Measurements from ENCODE around the gene SOCS3.
"Not testable (repeated sequence)": the region's sequence is repeated elsewhere in the genome, so short reads cannot be mapped to it uniquely, and the experiment has no call there.

Gene SOCS3

GRCh38 chr17:78337244-78338109 is 22.4 kb downstream of the SOCS3 start:
- peaks cover 5 to 8% of the 10 kb centered on the region in 2 donors for H3K4me1 ChIP-seq (ENCODE audit: control insufficient read depth in 1 of 2, insufficient read depth in 2 of 2, low read length in 2 of 2)
- H3K9me3 ChIP-seq (ENCODE audit: control insufficient read depth in 1 of 2, low read length in 2 of 2): no peaks in the 10 kb centered on the region
- no peak overlapping the region for H3K27ac ChIP-seq (ENCODE audit: low read length)
- H3K27me3 ChIP-seq (ENCODE audit: low read depth, low read length): no peaks in the 10 kb centered on the region
- H3K4me3 ChIP-seq (ENCODE audit: low read depth in 1 of 2, low read length in 2 of 2): no peak overlapping the region
- H3K36me3 ChIP-seq (ENCODE audit: control insufficient read depth in 1 of 2, insufficient read depth in 2 of 2, low read length in 2 of 2): peaks cover 0 to 4% of the 10 kb centered on the region in 2 donors

DNA sequence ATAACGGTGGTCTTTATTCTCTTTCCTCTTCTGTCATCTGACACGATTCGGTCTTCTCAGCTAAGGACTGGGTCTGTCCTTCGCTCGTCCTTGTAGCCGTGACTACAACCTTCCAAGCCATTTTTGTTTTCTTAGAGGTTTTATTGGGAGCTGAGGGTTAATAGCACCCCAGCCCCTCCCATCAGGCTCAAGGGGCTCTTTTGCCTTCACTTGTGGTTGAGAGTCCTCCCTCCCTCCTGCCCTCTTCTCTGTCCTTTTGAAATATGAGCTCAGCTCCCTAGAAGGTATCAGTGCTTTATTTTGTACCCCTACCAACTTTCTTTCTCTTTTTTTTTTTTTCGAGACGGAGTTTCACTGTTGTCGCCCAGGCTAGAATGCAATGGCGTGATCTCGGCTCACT is 24.7 kb downstream of the SOCS3 start:
- no peaks in the 10 kb centered on the region for H3K9me3 ChIP-seq (ENCODE audit: control insufficient read depth in 1 of 2, low read length in 2 of 2)
- peaks cover 6 to 8% of the 10 kb centered on the region in 2 donors for H3K4me1 ChIP-seq (ENCODE audit: control insufficient read depth in 1 of 2, insufficient read depth in 2 of 2, low read length in 2 of 2)
- H3K4me3 ChIP-seq (ENCODE audit: low read depth in 1 of 2, low read length in 2 of 2): no peak overlapping the region
- no peak overlapping the region for H3K27ac ChIP-seq (ENCODE audit: low read length)
- H3K36me3 ChIP-seq (ENCODE audit: control insufficient read depth in 1 of 2, insufficient read depth in 2 of 2, low read length in 2 of 2): no peaks in the 10 kb centered on the region
- no peaks in the 10 kb centered on the region for H3K27me3 ChIP-seq (ENCODE audit: low read depth, low read length)

GRCh38 chr17:78332991-78333390 is 26.9 kb downstream of the SOCS3 start:
- Histone ChIP-seq H3K4me1 (ENCODE audit: control insufficient read depth in 1 of 2, insufficient read depth in 2 of 2, low read length in 2 of 2) (peaks cover 3 to 6% of the 10 kb centered on the region in 2 donors), H3K36me3 (ENCODE audit: control insufficient read depth in 1 of 2, insufficient read depth in 2 of 2, low read length in 2 of 2) (no peaks in the 10 kb centered on the region), H3K4me3 (ENCODE audit: low read depth in 1 of 2, low read length in 2 of 2) (no peak overlapping the region), H3K9me3 (ENCODE audit: control insufficient read depth in 1 of 2, low read length in 2 of 2) (no peaks in the 10 kb centered on the region), H3K27ac (ENCODE audit: low read length) (no peak overlapping the region), H3K27me3 (ENCODE audit: low read depth, low read length) (no peaks in the 10 kb centered on the region)

DNA sequence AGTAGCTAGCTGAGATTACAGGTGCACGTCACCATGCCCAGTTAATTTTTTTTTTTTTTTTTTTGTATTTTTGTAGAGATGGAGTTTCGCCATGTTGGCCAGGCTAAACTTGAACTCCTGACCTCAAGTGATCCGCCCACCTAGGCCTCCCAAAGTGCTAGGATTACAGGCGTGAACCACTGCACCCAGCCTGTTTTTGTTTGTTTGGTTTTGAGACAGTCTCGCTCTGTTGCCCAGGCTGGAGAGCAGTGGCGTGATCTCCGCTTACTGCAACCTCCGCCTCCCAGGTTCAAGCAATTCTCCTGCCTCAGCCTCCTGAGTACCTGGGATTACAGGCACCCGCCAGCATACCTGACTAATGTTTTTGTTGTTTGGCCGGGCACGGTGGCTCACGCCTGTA is 28.5 kb downstream of the SOCS3 start:
- H3K4me1 ChIP-seq (ENCODE audit: control insufficient read depth in 1 of 2, insufficient read depth in 2 of 2, low read length in 2 of 2); H3K36me3 ChIP-seq (ENCODE audit: control insufficient read depth in 1 of 2, insufficient read depth in 2 of 2, low read length in 2 of 2); H3K27ac ChIP-seq (ENCODE audit: low read length); H3K27me3 ChIP-seq (ENCODE audit: low read depth, low read length); H3K9me3 ChIP-seq (ENCODE audit: control insufficient read depth in 1 of 2, low read length in 2 of 2); H3K4me3 ChIP-seq (ENCODE audit: low read depth in 1 of 2, low read length in 2 of 2): not testable (repeated sequence)

- Histone ChIP-seq H3K27ac (ENCODE audit: low read length) (no peak overlapping the region), H3K4me1 (ENCODE audit: control insufficient read depth in 1 of 2, insufficient read depth in 2 of 2, low read length in 2 of 2) (peaks cover 0 to 6% of the 10 kb centered on the region in 2 donors), H3K27me3 (ENCODE audit: low read depth, low read length) (no peaks in the 10 kb centered on the region), H3K4me3 (ENCODE audit: low read depth in 1 of 2, low read length in 2 of 2) (no peak overlapping the region), H3K9me3 (ENCODE audit: control insufficient read depth in 1 of 2, low read length in 2 of 2) (no peaks in the 10 kb centered on the region), H3K36me3 (ENCODE audit: control insufficient read depth in 1 of 2, insufficient read depth in 2 of 2, low read length in 2 of 2) (no peaks in the 10 kb centered on the region)
Measured at GRCh38 chr17:78330570-78331224, 29.2 kb downstream of the SOCS3 start.

DNA sequence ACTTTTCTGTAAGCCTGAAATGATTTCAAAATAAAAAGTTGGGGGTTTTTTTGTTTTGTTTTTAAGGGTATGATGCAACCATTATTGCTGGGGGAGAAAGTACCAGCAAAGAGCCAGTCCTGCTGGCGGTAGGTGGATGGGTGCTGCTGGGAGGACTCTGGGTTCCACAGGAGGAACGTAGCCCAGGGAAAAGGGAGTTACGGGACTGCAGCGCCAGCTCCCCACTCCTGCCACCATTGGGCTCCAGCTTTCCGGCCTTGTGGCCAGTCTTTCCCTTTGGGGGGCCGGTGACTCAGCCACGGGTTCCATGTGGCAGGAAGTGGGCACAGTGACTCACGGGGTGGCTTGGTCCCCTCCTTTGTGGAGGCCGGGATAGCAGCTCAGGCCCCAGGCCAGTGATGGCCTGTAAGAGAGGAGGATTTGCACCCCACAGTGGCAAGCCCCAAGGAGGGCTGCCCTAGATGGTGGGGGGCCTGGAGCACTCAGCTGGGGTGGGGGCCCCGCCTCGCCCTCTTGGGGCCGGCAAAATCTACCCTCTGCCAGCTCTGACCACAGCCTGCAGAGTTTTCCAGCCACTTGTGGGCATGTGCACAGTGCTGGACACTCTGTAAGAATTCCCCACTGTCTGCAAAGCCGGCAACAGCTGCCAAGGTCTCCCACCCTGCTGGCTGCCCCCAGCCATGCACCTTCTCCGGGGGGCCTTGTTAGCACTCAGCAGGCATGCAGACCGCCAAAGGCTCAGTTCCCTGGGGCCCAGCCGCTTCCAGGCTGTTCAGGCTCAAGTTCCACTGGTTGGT is 30.4 kb downstream of the SOCS3 start:
- H3K4me3 ChIP-seq (ENCODE audit: low read depth in 1 of 2, low read length in 2 of 2): no peak overlapping the region
- no peaks in the 10 kb centered on the region for H3K36me3 ChIP-seq (ENCODE audit: control insufficient read depth in 1 of 2, insufficient read depth in 2 of 2, low read length in 2 of 2)
- no peaks in the 10 kb centered on the region for H3K9me3 ChIP-seq (ENCODE audit: control insufficient read depth in 1 of 2, low read length in 2 of 2)
- H3K4me1 ChIP-seq (ENCODE audit: control insufficient read depth in 1 of 2, insufficient read depth in 2 of 2, low read length in 2 of 2): peaks cover 0 to 6% of the 10 kb centered on the region in 2 donors
- H3K27ac ChIP-seq (ENCODE audit: low read length): no peak overlapping the region
- H3K27me3 ChIP-seq (ENCODE audit: low read depth, low read length): no peaks in the 10 kb centered on the region

DNA sequence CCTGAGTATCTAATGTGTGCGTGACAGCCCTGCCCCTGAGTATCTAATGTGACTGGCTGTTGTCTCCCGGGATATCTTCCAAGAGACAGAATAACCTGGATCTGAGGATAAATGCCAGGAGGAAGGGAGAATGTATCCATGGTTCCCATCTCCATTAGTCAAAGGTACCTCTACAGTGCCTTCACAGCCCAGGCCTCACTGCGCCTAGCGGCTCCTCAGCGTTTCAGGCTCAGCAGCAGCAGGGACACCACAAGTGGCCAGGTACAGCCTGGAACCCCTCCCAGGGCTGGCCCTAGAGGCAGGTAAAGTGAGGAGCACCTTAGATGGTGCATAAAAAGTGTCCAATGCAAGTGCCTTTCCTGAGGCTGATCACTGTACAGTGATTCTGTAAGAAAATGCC is 32.0 kb downstream of the SOCS3 start:
- no peak overlapping the region for H3K27ac ChIP-seq (ENCODE audit: low read length)
- H3K27me3 ChIP-seq (ENCODE audit: low read depth, low read length): no peaks in the 10 kb centered on the region
- peaks cover 3 to 9% of the 10 kb centered on the region in 2 donors for H3K4me1 ChIP-seq (ENCODE audit: control insufficient read depth in 1 of 2, insufficient read depth in 2 of 2, low read length in 2 of 2)
- H3K4me3 ChIP-seq (ENCODE audit: low read depth in 1 of 2, low read length in 2 of 2): no peak overlapping the region
- no peaks in the 10 kb centered on the region for H3K36me3 ChIP-seq (ENCODE audit: control insufficient read depth in 1 of 2, insufficient read depth in 2 of 2, low read length in 2 of 2)
- no peaks in the 10 kb centered on the region for H3K9me3 ChIP-seq (ENCODE audit: control insufficient read depth in 1 of 2, low read length in 2 of 2)

DNA sequence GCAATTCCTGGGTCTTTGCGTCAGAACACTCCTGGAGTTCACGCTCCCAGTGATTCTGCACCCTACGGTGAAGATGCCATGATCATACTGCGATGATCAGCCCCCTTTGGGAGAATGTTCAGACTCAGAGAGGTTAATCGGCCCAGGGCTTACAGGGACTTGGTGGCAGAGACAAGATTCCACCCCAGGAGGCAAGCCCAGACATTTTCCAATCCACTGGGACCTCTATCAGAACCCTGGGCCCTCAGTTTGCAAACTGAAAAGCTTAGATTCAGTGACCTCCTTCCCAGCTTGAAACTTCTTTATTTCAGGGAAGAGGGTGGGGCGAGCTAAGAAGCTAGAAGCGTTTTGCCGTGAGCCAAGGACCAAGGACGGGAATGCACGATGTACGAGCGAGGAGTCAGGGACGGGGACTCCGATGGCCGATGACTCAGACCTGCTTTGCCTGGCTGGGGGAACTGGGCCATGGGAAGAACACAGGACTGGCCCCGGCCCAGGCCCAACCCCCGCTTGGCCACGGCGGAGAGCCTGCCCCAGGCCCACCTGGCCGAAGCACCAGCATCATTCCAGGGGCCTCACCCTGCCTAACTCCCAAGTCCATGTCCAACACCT is 34.7 kb downstream of the SOCS3 start:
- Histone ChIP-seq H3K4me3 (ENCODE audit: low read depth in 1 of 2, low read length in 2 of 2) (peak overlapping the region in 1 of 2 donors; percentile 19), H3K27ac (ENCODE audit: low read length) (peak overlapping the region; percentile 67), H3K9me3 (ENCODE audit: control insufficient read depth in 1 of 2, low read length in 2 of 2) (no peaks in the 10 kb centered on the region)

GRCh38 chr17:78324391-78325075 is 35.3 kb downstream of the SOCS3 start:
- Histone ChIP-seq H3K4me1 (ENCODE audit: control insufficient read depth in 1 of 2, insufficient read depth in 2 of 2, low read length in 2 of 2) (peaks cover 3 to 4% of the 10 kb centered on the region in 2 donors), H3K27ac (ENCODE audit: low read length) (peak overlapping the region; percentile 67), H3K36me3 (ENCODE audit: control insufficient read depth in 1 of 2, insufficient read depth in 2 of 2, low read length in 2 of 2) (no peaks in the 10 kb centered on the region), H3K9me3 (ENCODE audit: control insufficient read depth in 1 of 2, low read length in 2 of 2) (no peaks in the 10 kb centered on the region), H3K4me3 (ENCODE audit: low read depth in 1 of 2, low read length in 2 of 2) (peak overlapping the region in 1 of 2 donors; percentile 19), H3K27me3 (ENCODE audit: low read depth, low read length) (no peaks in the 10 kb centered on the region)

More for the DNA sequence above, 34.7 kb downstream of the SOCS3 start:
- Histone ChIP-seq H3K27me3 (ENCODE audit: low read depth, low read length) (no peaks in the 10 kb centered on the region), H3K36me3 (ENCODE audit: control insufficient read depth in 1 of 2, insufficient read depth in 2 of 2, low read length in 2 of 2) (no peaks in the 10 kb centered on the region), H3K4me1 (ENCODE audit: control insufficient read depth in 1 of 2, insufficient read depth in 2 of 2, low read length in 2 of 2) (peaks cover 3 to 4% of the 10 kb centered on the region in 2 donors)

DNA sequence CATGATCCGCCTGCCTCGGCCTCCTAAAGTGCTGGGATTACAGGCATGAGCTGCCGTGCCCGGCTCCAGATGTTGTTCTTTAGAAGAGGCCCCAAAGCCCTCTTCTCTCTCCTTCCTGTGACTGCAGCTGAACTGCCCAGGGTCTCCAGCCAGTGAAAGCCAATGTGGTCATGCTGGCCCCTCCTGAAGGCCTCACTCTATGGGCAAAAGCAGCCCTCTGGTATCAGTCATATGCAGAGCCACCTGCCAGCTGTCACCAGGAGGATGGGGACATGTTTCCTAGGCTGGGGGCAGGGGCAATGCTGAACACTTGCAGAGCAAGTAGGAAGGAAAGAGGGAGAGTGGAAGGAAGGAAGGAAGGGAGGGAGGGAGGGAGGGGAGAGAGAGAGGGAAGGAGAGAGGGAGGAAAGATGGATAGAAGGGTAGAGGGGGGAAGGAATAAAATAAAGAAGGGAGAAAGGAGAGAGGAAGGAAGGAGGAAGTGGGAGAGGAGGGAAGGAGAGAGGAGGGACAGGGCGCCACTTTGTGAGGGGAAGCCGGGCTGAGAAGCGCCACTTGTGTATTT is 36.0 kb downstream of the SOCS3 start:
- Histone ChIP-seq H3K9me3 (ENCODE audit: control insufficient read depth in 1 of 2, low read length in 2 of 2) (no peaks in the 10 kb centered on the region), H3K4me1 (ENCODE audit: control insufficient read depth in 1 of 2, insufficient read depth in 2 of 2, low read length in 2 of 2) (peaks cover 3 to 4% of the 10 kb centered on the region in 2 donors), H3K4me3 (ENCODE audit: low read depth in 1 of 2, low read length in 2 of 2) (no peak overlapping the region)

More for the DNA sequence above, 36.0 kb downstream of the SOCS3 start:
- Histone ChIP-seq H3K27me3 (ENCODE audit: low read depth, low read length) (no peaks in the 10 kb centered on the region), H3K27ac (ENCODE audit: low read length) (peak overlapping the region; percentile 67), H3K36me3 (ENCODE audit: control insufficient read depth in 1 of 2, insufficient read depth in 2 of 2, low read length in 2 of 2) (no peaks in the 10 kb centered on the region)

All from muscle layer of duodenum (tissue), 2 donors.